ENCODE data around the gene MAP3K4. TPM values are rescaled to one million over a fixed set of nuclear protein-coding genes. Genes with fewer than 3 reads are reported as not detected.

Gene MAP3K4
- total RNA-seq, 4 donors from 2014 or later: 22.8 to 33.8 (median 30.4) TPM

GRCh38 chr6:161001421-161001820 is 9.9 kb downstream of the MAP3K4 start:
- WGBS, 2 donors: 53% methylated on average over 4 of the region's 4 CpGs
- peak in 1 of 2 donors; percentile 24 for DNase-seq (ENCODE audit: low spot score in 2 of 2)
- TF ChIP-seq, protein P1, sequence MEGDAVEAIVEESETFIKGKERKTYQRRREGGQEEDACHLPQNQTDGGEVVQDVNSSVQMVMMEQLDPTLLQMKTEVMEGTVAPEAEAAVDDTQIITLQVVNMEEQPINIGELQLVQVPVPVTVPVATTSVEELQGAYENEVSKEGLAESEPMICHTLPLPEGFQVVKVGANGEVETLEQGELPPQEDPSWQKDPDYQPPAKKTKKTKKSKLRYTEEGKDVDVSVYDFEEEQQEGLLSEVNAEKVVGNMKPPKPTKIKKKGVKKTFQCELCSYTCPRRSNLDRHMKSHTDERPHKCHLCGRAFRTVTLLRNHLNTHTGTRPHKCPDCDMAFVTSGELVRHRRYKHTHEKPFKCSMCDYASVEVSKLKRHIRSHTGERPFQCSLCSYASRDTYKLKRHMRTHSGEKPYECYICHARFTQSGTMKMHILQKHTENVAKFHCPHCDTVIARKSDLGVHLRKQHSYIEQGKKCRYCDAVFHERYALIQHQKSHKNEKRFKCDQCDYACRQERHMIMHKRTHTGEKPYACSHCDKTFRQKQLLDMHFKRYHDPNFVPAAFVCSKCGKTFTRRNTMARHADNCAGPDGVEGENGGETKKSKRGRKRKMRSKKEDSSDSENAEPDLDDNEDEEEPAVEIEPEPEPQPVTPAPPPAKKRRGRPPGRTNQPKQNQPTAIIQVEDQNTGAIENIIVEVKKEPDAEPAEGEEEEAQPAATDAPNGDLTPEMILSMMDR (IDR thresholded peaks at IDR 0.05): no peak
- TF ChIP-seq POLR2A (IDR thresholded peaks at IDR 0.05): no peak
- H3K4me3 ChIP-seq (ENCODE audit: low read depth, poor library complexity, severe bottlenecking): no peak overlapping the region
- intact Hi-C loops (cut with DNase I; ENCODE audit: low total_unique reads): no loop called here

GRCh38 chr6:161003336-161003735 is 11.8 kb downstream of the MAP3K4 start:
- H3K4me3 ChIP-seq (ENCODE audit: low read depth, poor library complexity, severe bottlenecking): no peak overlapping the region
- intact Hi-C loops (cut with DNase I; ENCODE audit: low total_unique reads): no loop called here
- TF ChIP-seq POLR2A (IDR thresholded peaks at IDR 0.05): no peak
- TF ChIP-seq, protein P1 (IDR thresholded peaks at IDR 0.05): no peak
- 93 to 95% methylated on average over 2 of the region's 2 CpGs for WGBS, 2 donors
- no peak for DNase-seq (ENCODE audit: low spot score in 2 of 2)

DNA sequence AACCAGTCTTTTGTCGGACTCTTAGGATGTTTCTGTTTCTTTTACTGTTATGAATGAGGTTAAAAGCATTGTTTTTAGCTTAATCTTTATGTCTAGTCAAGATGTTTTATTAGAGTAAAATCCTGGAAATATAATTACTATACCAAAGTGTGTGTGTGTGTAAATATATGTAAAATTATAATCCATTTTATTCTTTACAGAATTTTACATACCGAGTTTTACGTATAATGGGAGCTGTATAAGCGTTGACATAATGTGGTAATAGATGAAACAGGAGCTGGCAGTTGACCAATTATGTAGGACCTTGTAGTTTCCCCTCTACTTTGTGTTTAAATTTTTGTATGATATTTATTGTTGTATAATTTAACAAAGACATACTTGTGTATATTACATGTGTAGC is 16.7 kb downstream of the MAP3K4 start:
- no peak for DNase-seq (ENCODE audit: low spot score in 2 of 2)
- WGBS, 2 donors: 96% methylated on average over 4 of the region's 4 CpGs
- no peak overlapping the region for H3K4me3 ChIP-seq (ENCODE audit: low read depth, poor library complexity, severe bottlenecking)
- intact Hi-C loops (cut with DNase I; ENCODE audit: low total_unique reads): no loop called here
- TF ChIP-seq POLR2A (IDR thresholded peaks at IDR 0.05): no peak
- TF ChIP-seq, protein P1 (IDR thresholded peaks at IDR 0.05): no peak

DNA sequence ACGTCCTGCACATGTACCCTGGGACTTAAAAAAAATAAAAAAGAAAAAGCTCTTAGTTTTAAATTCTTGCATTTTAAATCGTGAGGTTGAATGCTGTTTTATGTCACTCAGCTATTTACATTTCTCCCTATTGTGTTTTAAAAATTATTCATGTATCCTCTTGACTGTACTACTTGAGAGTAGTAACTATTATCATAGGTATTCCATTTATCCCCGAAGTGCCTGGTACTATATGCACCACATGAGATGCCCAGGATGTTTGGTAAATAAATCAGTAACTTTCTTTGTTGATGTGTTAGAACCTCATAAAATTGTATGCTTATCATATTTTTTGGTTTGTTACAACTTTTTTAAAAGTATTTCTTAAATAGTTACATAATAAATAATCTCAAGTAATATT is 18.4 kb downstream of the MAP3K4 start:
- TF ChIP-seq, protein P1 (IDR thresholded peaks at IDR 0.05): no peak
- TF ChIP-seq POLR2A (IDR thresholded peaks at IDR 0.05): no peak
- intact Hi-C loops (cut with DNase I; ENCODE audit: low total_unique reads): no loop called here
- 92 to 93% methylated on average over 3 of the region's 3 CpGs for WGBS, 2 donors
- H3K4me3 ChIP-seq (ENCODE audit: low read depth, poor library complexity, severe bottlenecking): no peak overlapping the region
- no peak for DNase-seq (ENCODE audit: low spot score in 2 of 2)

- TF ChIP-seq, protein P1 (IDR thresholded peaks at IDR 0.05): no peak
- no peak for TF ChIP-seq POLR2A (IDR thresholded peaks at IDR 0.05)
- 44 to 46% methylated on average over 1 of the region's 1 CpG for WGBS, 2 donors
- H3K4me3 ChIP-seq (ENCODE audit: low read depth, poor library complexity, severe bottlenecking): no peak overlapping the region
- DNase-seq (ENCODE audit: low spot score in 2 of 2): no peak
- intact Hi-C loops (cut with DNase I; ENCODE audit: low total_unique reads): no loop called here
These were observed 18.8 kb downstream of the MAP3K4 start for GRCh38 chr6:161010418-161010817.

Data from lower leg skin (tissue), 4 donors.